GM21515 (cell line): ENCODE measurements around the gene PLCL1.
"Not testable (repeated sequence)": the region's sequence is repeated elsewhere in the genome, so short reads cannot be mapped to it uniquely, and the experiment has no call there.

Experiments used
- ATAC-seq: cut with Tn5 transposase; IDR thresholded peaks from one replicate; pipeline ENCODE4 v1.9.1; 2021; ENCODE audit not compliant: unreplicated experiment

Gene PLCL1

DNA sequence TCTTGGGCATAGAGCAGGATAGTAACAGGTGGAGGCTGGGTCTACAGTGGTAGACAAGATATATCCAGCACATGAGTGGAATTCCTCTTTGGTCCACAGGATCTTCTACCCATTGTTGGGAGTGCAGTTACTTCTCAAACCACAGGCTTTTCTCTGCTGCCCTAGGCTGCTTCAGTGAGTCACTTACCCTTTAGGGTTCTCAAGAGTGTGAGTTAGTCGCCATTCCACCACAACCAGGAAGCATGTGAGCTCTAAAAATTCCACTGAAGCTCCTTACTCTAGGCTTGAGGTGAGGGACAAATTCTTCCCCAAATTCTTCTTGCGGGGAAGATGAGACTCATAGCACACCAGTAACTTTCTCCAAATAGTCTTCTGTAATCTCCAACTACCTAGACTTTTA is 189.4 kb downstream of the PLCL1 start:
- no peak for ATAC-seq

DNA sequence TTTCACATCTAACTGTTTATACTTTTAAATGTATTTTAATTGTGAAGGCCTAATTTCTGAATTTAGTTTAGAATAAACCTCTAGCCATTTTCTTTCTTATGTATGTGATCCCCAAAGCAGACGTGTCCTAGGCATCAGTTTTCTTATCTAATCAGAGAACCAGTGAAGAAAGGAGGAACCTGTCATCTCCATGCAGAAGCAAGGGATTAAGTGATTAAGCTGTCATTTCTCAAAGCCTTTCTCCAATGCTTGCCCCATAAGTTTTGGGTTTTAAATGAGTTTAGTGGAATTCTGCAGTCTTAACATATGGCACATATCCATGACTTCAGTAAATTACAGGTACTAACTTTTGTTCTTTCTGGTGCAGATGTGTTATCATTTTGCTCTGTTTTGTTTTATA is 190.4 kb downstream of the PLCL1 start:
- ATAC-seq, result no peak

GRCh38 chr2:197996583-197996982 is 192.2 kb downstream of the PLCL1 start:
- ATAC-seq, result no peak

DNA sequence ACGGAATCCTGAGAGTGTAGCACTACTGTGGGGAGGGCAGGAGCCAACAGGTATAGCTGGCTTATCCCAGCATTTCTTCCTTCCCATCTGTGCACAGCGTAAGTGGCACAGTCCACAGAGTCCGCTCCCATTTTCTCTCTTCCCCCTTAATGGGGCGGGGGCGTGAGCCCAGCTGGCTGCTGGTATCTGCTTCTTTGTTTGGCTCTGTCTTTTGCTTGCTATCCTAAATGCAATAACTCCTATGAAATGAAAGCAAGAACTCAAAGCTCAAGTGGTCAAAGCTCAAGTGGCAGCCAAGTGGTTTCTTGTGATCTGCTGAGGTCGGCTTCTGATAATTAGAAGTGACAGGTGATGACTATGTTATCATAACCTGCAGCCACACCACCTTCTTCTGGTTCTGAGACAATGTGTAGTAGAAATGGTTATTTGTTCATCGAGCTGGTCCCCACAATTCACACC is 192.7 kb downstream of the PLCL1 start:
- no peak for ATAC-seq

GRCh38 chr2:197998702-197999101 is 194.3 kb downstream of the PLCL1 start:
- ATAC-seq, result no peak

- ATAC-seq, result no peak
Measured at GRCh38 chr2:198000417-198000816, 196.0 kb downstream of the PLCL1 start.

- ATAC-seq, result no peak
Measured at GRCh38 chr2:198004173-198004572, 199.8 kb downstream of the PLCL1 start.

- ATAC-seq, result peak; percentile 82
Measured at GRCh38 chr2:198004921-198005829, 200.8 kb downstream of the PLCL1 start.

GRCh38 chr2:198006733-198007132 is 202.3 kb downstream of the PLCL1 start:
- no peak for ATAC-seq

GRCh38 chr2:198008230-198008629 is 203.8 kb downstream of the PLCL1 start:
- no peak for ATAC-seq

DNA sequence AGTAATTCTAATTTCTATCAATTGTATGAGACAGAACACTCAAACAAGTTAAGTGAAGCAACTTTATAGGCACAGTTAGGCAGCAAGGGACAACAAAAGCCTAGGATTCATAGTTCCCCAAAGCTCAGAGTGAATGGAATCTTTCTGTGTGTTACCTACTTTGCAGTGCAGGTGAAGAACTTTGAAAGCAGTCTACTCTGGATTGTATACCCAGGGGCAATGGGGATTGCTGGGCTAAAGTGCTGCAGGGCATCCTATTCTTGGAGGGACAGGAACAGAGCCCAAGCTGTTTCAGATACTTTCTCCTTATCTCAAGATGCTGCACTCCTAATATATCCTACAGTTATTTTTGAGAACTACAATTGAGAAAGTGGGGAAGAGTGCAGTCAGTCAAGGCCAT is 207.6 kb downstream of the PLCL1 start:
- ATAC-seq, result no peak

- no peak for ATAC-seq
Measured at GRCh38 chr2:198016243-198016642, 211.8 kb downstream of the PLCL1 start.

DNA sequence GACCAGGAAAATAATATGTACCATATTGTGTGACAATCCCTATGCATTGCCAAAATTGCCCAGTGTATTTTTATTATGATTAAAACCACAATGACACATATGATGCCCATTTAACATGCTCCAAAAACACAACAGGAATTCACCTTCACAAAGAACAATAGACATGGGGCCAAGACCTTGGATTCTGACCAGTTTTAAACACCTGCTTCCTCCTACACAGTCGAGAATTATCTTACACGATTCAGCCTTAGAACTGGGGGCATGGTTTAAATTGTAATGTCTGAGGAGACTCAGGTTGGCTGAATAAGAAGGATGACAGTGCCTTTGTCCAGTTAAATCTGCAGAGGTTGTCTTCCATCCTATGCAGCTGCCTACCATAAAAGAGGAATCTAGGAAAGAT is 212.7 kb downstream of the PLCL1 start:
- no peak for ATAC-seq

- ATAC-seq, result no peak
Measured at GRCh38 chr2:198028955-198029354, 224.6 kb downstream of the PLCL1 start.

DNA sequence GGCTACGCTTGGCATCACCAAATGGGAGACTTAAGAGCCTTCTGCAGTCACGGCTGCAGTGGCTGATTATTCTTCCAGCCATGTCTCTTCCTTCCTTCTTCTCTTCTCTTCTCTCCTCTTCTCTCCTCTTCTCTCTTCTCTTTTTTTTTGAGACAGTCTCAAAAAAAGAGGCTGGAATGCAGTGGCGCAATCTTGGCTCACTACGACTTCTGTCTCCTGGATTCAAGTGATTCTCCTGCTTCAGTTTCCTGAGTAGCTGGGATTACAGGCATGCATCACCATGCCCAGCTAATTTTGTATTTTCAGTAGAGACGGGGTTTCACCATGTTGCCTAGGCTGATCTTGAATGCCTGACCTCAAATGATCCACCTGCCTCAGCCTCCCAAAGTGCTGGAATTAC is 225.2 kb downstream of the PLCL1 start:
- not testable (repeated sequence) for ATAC-seq

GRCh38 chr2:198033626-198034025 is 229.2 kb downstream of the PLCL1 start:
- ATAC-seq, result no peak

DNA sequence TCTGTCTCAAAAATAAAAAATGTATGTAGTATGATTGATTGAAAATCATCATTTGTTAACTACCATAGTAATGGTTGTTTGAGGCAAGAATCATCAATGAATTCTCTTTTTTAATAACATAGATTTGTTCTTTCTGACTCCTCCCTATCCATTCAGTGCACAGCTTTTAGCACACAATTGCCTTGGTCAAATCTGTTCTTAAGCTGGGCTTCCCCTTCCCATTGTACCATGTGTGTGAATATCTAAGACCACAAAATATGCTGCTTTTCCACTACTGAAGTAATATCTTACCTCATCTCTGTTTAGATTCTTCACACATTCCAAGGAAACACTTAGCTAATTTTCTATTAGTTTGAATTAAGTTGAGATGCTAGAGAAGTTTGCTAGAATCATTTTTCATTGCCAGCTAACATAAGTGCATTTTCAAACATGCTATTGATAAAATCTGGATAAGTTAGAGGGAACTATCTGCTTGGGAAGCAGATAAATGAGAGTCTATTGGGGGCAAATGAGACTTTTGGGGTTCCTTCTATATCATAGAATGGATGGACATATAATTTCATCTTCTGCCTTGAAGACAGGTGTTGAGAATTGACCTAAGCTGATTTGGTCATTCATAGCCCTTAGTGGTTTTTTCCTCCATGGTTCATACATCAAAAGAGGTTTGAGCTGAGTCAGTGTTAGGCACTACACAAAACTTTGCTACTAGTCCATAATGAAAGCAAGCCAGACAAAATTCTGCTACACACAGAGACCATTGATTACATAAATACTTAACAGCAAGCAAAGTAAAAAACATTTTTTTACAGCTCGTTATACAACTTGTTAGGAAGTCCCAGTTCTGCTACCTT is 231.9 kb downstream of the PLCL1 start:
- ATAC-seq, result no peak

GRCh38 chr2:198040835-198041234 is 236.4 kb downstream of the PLCL1 start:
- ATAC-seq, result no peak

DNA sequence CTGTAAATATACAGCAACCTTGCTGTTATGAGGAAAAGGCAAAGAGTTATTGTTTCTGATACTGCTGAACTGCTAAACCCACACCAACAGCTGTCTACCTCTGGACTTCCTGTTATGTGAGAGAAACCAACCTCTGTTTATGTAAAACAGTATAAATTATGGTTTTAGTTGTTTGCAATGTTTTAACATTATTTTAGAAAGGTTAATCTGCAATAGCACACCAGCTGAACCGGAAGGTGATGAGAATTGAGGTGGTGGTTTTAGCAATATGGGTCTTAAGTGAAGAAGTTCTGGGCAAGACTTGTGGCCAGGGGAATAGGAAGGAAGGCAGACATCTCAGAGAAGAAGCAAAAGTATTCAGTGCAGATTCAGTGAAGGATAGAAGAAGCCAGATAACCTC is 237.8 kb downstream of the PLCL1 start:
- ATAC-seq, result peak; percentile 69

DNA sequence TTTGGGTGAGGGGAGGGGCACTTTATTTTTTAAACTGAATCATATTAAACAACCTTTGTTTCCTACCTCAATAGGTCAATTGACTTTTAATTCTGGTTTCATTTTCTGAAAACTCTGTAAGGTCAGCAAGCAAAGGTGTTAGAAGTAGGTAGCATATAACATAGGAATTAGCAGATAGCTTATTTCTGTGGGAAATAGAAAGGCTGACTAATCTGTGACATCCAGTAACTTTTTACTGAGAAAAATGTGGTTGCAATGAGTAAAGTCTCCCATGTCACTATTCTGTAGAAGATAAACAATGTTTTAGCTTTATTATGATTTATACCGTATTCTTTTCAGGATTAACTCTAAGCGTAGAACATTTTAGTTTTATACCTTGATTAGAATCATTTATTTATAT is 240.4 kb downstream of the PLCL1 start:
- no peak for ATAC-seq

DNA sequence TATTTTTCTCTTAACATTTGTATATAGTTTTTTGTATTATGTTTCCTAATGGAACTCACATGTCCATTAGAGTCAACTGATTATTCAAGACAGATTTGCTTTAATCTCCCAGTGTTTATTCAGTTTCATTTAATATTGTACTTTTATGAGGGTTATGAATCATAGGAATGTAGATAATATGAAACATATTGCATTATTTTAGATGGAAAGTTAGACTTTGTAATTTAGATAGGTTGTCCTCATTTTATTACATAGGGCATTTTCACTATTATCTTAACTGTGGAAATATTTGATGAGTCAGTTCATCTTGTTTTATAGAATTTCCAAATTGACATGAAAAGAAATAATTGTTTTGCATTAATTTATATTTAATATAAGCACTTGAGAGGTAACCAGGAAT is 240.8 kb downstream of the PLCL1 start:
- ATAC-seq, result no peak

- no peak for ATAC-seq
Measured at GRCh38 chr2:198052741-198053140, 248.3 kb downstream of the PLCL1 start.
